Parathyroid adenoma (tissue), 2 donors: ENCODE measurements around the gene SDSL.

Experiments used
- H2AFZ ChIP-seq: fragments of 300-600 bp; sonication (generic); one replicate; pipeline ENCODE4 v1.7.0; 2017; ENCODE audit warnings: antibody characterized with exemption, mild to moderate bottlenecking
- H3K27ac ChIP-seq: fragments of 300-600 bp; sonication (generic); one replicate; pipeline ENCODE4 v1.7.0; 2017
- H3K27me3 ChIP-seq: fragments of 300-600 bp; sonication (generic); one replicate; pipeline ENCODE4 v1.7.0; 2017; ENCODE audit warnings: low read length; ENCODE audit not compliant: control insufficient read depth, insufficient read depth
- H3K36me3 ChIP-seq: fragments of 300-600 bp; sonication (generic); one replicate; pipeline ENCODE4 v1.7.0; 2017; ENCODE audit warnings: low read length; ENCODE audit not compliant: control insufficient read depth, insufficient read depth
- H3K4me1 ChIP-seq: fragments of 300-600 bp; sonication (generic); one replicate; pipeline ENCODE4 v1.7.0; 2017; ENCODE audit warnings: control low read depth
- H3K4me2 ChIP-seq: fragments of 300-600 bp; sonication (generic); one replicate; pipeline ENCODE4 v1.7.0; 2017; ENCODE audit warnings: low read length
- H3K4me3 ChIP-seq: fragments of 300-600 bp; sonication (generic); one replicate; pipeline ENCODE4 v1.7.0; 2017; ENCODE audit warnings: low read depth, low read length
- H3K79me2 ChIP-seq: fragments of 300-600 bp; sonication (generic); one replicate; pipeline ENCODE4 v1.7.0; 2017; ENCODE audit warnings: control low read depth
- H3K9ac ChIP-seq: fragments of 300-600 bp; sonication (generic); one replicate; pipeline ENCODE4 v1.7.0; 2017; ENCODE audit warnings: mild to moderate bottlenecking
- H3K9me3 ChIP-seq: fragments of 300-600 bp; sonication (generic); one replicate; pipeline ENCODE4 v1.7.0; 2017; ENCODE audit warnings: low read length; ENCODE audit not compliant: control insufficient read depth
- CTCF ChIP-seq: fragments of 300-600 bp; sonication (generic); IDR thresholded peaks from one replicate; pipeline ENCODE4 v1.7.0; 2017; ENCODE audit warnings: antibody characterized with exemption, mild to moderate bottlenecking
- donor health status: primary hyperparathyroidism.

The SDSL gene

GRCh38 chr12:113398346-113399290 lies 23.6 kb upstream of the SDSL start:
- H3K27ac ChIP-seq: no peak overlapping the region
- H3K9ac ChIP-seq: no peak overlapping the region
- H3K9me3 ChIP-seq: no peaks in the 10 kb centered on the region
- H3K79me2 ChIP-seq: no peaks in the 10 kb centered on the region
- no peaks in the 10 kb centered on the region for H3K4me1 ChIP-seq
- no peaks in the 10 kb centered on the region for H3K27me3 ChIP-seq
- H3K4me3 ChIP-seq: no peak overlapping the region
- no peak overlapping the region for H3K4me2 ChIP-seq
- no peak for TF ChIP-seq CTCF
- no peaks in the 10 kb centered on the region for H3K36me3 ChIP-seq
- no peak overlapping the region for H2AFZ ChIP-seq

- Histone ChIP-seq H3K9me3 (no peaks in the 10 kb centered on the region), H3K4me3 (no peak overlapping the region), H3K27me3 (no peaks in the 10 kb centered on the region), H3K36me3 (no peaks in the 10 kb centered on the region), H3K4me1 (no peaks in the 10 kb centered on the region), H2AFZ (no peak overlapping the region), H3K9ac (no peak overlapping the region), H3K79me2 (no peaks in the 10 kb centered on the region), H3K4me2 (no peak overlapping the region), H3K27ac (no peak overlapping the region)
- TF ChIP-seq CTCF: no peak
Observed at GRCh38 chr12:113399490-113399889, 22.7 kb upstream of the SDSL start.

GRCh38 chr12:113400362-113400761 lies 21.8 kb upstream of the SDSL start:
- H3K36me3 ChIP-seq: no peaks in the 10 kb centered on the region
- H3K27me3 ChIP-seq: no peaks in the 10 kb centered on the region
- no peak overlapping the region for H3K9ac ChIP-seq
- no peaks in the 10 kb centered on the region for H3K4me1 ChIP-seq
- no peaks in the 10 kb centered on the region for H3K9me3 ChIP-seq
- H3K4me3 ChIP-seq: no peak overlapping the region
- no peaks in the 10 kb centered on the region for H3K79me2 ChIP-seq
- no peak overlapping the region for H3K27ac ChIP-seq
- no peak overlapping the region for H2AFZ ChIP-seq
- no peak for TF ChIP-seq CTCF
- H3K4me2 ChIP-seq: no peak overlapping the region

- Histone ChIP-seq H3K4me1 (no peaks in the 10 kb centered on the region), H3K4me2 (no peak overlapping the region), H2AFZ (no peak overlapping the region), H3K27me3 (no peaks in the 10 kb centered on the region), H3K4me3 (no peak overlapping the region), H3K9ac (no peak overlapping the region), H3K79me2 (no peaks in the 10 kb centered on the region), H3K27ac (no peak overlapping the region), H3K36me3 (no peaks in the 10 kb centered on the region), H3K9me3 (no peaks in the 10 kb centered on the region)
- TF ChIP-seq CTCF: no peak
Observed at GRCh38 chr12:113401066-113402000, 20.8 kb upstream of the SDSL start.
